Measurements from ENCODE around the gene IFI44L.

IFI44L gene

GRCh38 chr1:78619803-78620579 is at the start of gene IFI44L:
IFI44L (plus strand) TSS chr1:78620448; CDS start chr1:78627916, 7,468 bp downstream.
- peak; percentile 83 for DNase-seq

- DNase-seq = no peak
These were observed 49.7 kb upstream of the IFI44L start for GRCh38 chr1:78570539-78570938.

GRCh38 chr1:78577257-78578100 is 42.8 kb upstream of the IFI44L start:
- DNase-seq = no peak

DNA sequence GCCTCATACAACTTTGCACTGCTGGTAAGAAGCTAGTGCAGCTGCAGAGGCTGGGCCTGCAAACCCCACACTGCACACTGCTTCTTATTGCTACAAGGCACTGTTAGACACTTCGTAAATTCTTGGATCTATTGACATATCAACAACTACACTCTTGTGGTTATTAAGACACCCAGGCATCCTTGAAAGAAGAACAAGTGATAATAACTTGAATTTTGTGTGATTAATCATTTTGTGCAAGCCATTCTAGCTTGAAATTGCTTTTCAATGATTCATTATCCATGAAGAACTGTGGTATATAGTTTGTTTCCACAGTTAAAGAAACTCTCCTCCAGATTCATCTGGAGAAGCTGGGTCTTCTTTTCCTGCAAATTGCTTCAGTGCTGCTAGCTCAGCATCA is 33.7 kb upstream of the IFI44L start:
- DNase-seq = no peak

DNA sequence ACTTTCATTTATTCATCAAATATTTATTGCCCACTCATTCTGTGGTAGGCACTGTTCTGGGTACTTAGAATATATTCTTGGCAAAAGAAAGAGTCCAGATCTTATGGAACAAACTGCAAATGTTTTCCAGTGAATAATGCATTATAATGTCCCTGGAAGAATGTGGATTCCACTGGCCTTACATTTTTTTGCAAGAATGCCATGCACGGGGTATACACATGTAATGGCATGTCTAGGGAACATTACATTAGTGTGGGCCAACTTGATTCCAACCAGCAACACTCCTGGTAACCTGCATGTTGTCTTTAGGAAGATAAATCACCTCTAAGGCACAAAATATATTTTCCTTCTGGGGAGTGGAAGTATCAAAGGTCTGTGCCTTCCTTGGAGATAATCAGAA is 33.0 kb upstream of the IFI44L start:
- no peak for DNase-seq

DNA sequence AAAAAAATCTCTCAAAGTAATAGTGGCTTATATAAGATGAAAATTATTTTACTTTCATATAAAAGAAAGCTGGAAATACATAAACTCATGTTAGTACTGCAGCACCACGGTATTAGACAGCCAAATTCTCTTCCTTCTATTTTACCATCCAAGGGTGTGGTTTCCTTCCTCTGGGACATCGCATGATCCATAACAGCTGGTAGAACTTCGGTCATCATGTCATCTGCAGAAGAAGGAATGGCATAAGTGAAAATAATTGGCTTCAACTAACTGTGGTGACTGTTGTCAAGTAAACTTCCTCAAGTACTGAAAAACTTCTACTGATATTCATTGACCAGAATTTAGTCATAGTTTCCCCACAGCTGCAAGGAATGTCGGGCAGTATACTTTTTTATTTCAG is 28.3 kb upstream of the IFI44L start:
- no peak for DNase-seq

GRCh38 chr1:78599294-78599693 is 21.0 kb upstream of the IFI44L start:
- no peak for DNase-seq

- no peak for DNase-seq
These were observed 19.2 kb upstream of the IFI44L start for GRCh38 chr1:78601068-78601467.

DNA sequence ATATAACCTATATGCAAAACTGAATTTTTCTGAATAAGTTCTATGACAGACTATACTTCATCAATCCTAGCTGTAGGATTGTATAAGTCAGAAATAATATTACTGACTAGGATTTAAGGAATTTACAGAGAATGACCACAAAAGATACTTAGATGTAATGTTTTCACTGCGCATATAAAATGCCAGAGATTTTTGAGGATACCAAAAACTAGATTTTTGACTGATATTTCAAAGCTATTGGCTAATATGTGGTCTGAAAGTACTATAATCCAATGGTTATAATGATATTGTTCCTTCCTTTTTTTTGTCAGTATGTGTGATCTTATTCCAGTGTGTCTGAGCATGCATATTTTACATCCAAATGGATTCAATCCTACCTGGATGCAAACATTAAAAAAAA is 17.0 kb upstream of the IFI44L start:
- no peak for DNase-seq

DNA sequence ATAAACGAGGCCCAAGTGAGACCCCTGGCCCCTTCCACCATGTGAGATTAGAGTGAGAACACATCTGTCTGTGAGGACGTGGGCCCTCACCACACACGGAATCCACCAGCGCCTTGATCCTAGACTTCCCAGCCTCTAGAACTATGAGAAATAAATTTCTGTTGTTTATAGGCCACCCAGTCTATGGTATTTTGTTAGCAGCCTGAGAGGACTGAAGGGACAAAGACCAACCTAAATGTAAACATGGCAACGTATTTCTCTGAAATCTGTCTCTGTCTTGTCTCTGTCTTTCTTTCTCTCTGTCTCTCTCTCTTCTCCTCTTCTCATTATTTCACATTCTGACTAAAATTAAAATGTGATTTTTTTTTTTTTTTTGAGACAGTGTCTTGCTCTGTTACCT is 15.6 kb upstream of the IFI44L start:
- DNase-seq = no peak

DNA sequence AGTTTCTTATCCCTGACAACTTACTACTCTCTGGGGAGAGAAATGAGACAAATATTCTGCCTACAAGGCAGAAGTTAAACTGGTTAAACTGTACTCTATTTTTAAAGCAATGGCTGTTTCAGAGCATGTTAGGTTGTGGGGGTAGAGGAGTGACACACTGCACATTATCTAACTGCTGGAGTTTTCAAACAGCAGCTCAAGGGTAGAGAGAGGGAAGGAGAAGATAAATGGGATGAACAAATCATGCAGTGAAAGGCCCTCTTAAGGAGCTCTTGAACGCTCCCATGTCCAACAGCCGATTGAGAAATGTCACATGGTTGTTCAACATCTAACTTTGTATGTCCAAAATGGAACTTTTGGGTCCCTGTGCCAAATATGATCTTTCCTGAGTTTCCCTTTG is 14.0 kb upstream of the IFI44L start:
- no peak for DNase-seq

DNA sequence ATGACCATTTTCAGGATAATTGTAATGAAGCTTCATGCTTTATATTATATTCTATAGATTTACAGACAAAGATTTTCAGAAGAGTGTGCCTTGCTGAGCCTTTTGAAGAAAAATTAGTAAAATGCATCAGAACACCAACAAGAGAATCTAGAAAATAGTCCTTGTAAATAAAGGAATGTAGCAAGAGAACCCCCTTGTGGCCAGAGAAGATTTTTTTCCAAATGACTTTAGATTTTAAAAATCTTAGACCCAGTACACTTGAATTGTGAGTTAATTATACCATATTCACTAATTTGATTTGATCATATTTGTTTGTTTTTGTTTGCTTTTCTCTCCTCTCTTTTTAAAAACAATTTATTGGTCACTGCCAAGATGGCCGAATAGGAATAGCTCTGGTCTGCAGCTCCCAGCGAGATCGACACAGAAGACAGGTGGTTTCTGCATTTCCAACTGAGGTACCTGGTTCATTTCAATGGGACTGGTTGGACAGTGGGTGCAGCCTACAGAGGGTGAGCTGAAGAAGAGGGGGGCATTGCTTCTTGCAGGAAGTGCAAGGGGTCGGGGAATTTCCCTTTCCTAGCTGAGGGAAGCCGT is 12.8 kb upstream of the IFI44L start:
- DNase-seq = no peak

DNA sequence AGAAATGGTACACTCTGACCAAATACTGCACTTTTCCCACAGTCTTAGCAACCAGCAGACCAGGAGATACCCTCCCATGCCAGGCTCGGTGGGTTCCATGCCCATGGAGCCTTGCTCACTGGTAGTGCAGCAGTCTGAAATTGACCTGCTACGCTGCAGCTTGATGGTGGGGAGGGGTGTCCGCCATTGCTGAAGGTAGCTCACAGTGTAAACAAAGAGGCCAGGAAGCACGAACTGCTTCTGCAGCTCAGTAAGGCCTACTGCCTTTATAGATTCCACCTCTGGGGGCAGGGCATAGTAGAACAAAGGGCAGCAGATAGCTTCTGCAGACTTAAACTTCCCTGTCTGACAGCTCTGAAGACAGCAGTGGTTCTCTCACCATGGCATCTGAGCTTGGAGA is 12.3 kb upstream of the IFI44L start:
- no peak for DNase-seq

DNA sequence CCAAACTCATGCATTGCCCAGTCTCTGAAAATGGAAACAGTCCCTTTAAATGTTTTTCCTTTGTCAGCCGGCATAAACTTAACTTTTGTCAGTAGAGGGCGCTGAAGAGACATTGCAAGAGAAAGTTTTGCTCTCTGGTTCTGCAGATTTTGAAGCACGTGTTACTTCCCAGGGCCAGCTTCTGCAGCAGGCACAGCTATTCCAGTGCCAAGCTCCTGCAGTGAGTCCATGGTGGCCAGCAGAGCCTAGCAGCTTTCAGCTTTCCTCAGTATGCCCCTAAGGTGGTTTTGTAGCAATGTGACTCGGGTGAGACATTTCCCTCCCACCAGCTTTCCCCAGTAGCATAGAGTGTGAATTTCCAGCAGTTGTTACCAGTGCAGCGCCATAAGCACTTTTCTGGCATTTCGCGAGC is 2.6 kb upstream of the IFI44L start:
- peak; percentile 73 for DNase-seq

- no peak for DNase-seq
These were observed 1.2 kb upstream of the IFI44L start for GRCh38 chr1:78619032-78619431.

GRCh38 chr1:78619446-78619802 is 824 bp upstream of the IFI44L start:
- DNase-seq = no peak

DNA sequence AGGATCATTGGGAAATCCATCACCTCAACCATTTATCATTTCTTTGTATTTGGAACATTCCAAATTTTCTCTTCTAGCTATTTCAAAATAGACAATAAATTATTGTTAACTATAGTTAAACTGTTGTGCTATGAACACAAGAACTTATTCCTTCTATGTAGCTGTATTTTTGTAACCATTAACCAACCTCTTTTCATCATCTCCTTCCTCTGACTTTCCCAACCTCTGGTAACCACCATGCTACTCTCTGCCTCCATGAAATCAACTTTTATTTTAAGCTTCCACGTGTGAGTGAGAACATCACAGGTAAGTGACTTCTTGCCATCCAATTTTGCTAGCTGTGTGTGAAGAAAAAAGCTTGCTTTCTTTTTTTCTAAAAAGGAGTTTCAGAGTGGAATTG is 418 bp downstream of the IFI44L start:
- no peak for DNase-seq

GRCh38 chr1:78622548-78622947 is 2.3 kb downstream of the IFI44L start:
- DNase-seq = no peak

DNA sequence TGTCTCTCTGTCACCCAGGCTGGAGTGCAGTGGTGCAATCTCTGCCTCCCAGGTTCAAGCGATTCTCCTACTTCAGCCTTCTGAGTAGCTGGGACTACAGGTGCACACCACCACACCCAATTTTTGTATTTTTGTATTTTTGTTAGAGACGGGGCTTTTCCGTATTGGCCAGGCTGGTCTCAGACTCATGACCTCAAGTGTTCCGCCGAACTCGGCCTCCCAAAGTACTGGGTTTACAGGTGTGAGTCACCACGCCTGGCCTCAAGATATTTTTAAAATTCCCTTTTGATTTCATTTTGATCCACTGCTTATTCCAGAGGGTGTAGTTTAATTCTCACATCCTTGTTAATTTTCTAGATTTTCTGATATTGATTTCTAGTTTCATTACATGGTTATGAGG is 3.8 kb downstream of the IFI44L start:
- DNase-seq = peak; percentile 63

DNA sequence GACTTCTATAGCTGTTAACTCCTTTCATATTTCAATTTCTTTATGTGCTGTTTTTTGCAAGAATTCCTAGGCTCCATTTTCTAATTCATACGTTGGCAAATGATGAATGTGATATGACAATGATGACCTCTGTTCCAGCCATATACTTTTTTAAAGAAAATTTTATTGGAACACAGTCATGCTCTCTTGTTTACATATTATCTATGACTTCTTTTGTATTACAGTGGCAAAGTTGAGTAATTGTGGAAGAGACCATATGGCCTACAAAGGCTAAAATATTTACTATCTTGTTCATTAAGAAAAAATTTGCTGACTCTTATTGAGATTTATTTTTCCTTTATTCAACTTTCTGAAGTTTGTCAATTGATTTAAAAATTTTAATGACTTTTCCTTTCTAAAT is 7.1 kb downstream of the IFI44L start:
- no peak for DNase-seq

DNA sequence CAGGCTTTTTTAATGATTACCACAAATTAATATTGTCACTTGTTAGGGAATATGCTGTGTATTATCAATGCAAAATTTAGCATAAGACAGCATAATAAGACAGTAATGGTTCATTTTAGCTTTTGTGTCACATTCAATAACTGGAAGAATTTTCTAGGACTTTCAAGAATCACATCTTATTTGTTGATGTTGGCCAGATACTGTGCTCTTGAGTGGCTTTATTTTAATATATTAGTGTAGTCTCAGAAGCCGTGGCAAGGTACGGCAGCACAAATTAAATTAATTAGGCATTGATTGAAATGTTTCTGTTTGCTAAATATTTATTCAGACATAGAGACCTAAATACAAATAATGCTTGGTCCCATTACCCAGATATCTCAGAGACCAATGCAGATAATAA is 10.4 kb downstream of the IFI44L start:
- no peak for DNase-seq

DNA sequence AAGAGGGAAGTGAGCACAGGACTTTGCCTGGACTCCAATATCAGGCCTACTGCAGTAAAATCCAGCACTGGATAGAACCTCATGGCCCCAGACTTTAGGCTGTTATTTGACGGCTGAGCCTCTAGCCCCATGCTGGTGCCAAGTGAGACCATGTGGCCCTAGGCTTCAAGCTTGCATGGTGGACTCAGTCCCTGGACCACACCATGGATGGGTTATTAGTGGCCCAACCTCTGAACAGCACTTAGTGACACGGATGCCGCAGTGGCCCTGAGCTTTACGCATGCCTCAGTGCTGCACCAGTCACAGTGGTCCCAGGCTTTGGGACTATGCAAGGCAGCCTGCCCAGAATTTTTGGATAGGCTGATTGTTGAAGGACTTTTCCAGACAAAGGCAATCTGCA is 13.0 kb downstream of the IFI44L start:
- no peak for DNase-seq

DNA sequence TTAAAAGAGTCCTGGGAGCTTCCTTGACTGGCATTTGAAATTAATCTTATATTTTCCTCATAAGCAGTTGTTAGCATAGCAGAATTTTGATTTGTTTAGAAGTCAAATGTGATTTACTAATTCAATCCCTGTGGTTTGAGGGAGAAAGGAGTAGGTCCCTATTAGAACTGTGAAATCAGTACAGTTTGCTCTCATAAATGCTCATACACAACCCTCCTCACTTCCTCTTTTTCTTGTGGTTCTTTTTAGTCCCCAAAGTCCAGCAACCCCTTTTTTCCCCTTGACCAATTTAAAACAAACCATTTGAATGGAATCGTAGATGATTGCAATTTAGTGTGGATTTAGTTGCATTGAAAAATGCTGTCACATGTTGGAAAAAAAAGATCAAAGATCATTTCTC is 20.2 kb downstream of the IFI44L start:
- no peak for DNase-seq

DNA sequence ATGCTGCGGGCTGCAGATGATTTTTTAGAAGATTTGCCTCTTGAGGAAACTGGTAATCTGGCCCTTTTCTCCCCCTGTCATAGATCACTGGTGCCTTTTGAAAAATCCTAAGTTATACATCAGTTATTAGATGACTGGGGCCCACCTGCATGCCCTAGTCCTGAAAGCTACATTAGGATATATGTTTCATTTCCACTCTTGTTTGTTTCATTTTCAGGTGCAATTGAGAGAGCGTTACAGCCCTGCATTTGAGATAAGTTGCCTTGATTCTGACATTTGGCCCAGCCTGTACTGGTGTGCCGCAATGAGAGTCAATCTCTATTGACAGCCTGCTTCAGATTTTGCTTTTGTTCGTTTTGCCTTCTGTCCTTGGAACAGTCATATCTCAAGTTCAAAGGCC is 21.3 kb downstream of the IFI44L start:
- no peak for DNase-seq
